ENCODE measurements around the gene LDAF1. TPM values are rescaled to one million over a fixed set of nuclear protein-coding genes. Genes with fewer than 3 reads are reported as not detected.

LDAF1 gene
- total and polyA plus RNA-seq, 10 of the 15 experiments (the other 5 are each of a cell fraction or from before 2014, with no cell fraction given), result 4.6 to 21.4 (median 6.6) TPM

- TF ChIP-seq PRDM15 (CRISPR knock-in tag; IDR thresholded peaks at IDR 0.05) (no peak), SREBF1 (IDR thresholded peaks at IDR 0.05; ENCODE audit: low read length) (no peak), BCL3 (IDR thresholded peaks at IDR 0.05; ENCODE audit: borderline replicate concordance, insufficient read depth, low read depth, low read length, poor library complexity, severe bottlenecking) (no peak), NRF1 (conservative IDR thresholded peaks at IDR 0.05; ENCODE audit: low read depth, low read length) (no peak), CEBPZ (IDR thresholded peaks at IDR 0.05; ENCODE audit: low read depth, low read length) (no peak), E2F4 (IDR thresholded peaks at IDR 0.05; ENCODE audit: low read depth, low read length) (no peak), DPF2 (IDR thresholded peaks at IDR 0.05) (no peak), ETV6 (conservative IDR thresholded peaks at IDR 0.05 in 1 of 2, IDR thresholded peaks at IDR 0.05 in 1 of 2; ENCODE audit: borderline replicate concordance in 1 of 2, low read depth in 1 of 2) (no peak), IKZF1 (conservative IDR thresholded peaks at IDR 0.05) (no peak)
These were observed 25.5 kb downstream of the LDAF1 start (continued) for GRCh38 chr16:21183995-21184394.
